Stimulated activated CD8-positive, alpha-beta memory T cell treated with anti-CD3 and anti-CD28 coated beads, Interleukin-15, amount 100 ng/mL, for 1 hour (primary cell): ENCODE results near the gene HEATR5B.
"Not testable (repeated sequence)": the region's sequence is repeated elsewhere in the genome, so short reads cannot be mapped to it uniquely, and the experiment has no call there.

Source experiments
- DNase-seq: peaks from one replicate; pipeline ENCODE4 v3.0.0-alpha.2; 2020; ENCODE audit warnings: low read depth

Gene HEATR5B

DNA sequence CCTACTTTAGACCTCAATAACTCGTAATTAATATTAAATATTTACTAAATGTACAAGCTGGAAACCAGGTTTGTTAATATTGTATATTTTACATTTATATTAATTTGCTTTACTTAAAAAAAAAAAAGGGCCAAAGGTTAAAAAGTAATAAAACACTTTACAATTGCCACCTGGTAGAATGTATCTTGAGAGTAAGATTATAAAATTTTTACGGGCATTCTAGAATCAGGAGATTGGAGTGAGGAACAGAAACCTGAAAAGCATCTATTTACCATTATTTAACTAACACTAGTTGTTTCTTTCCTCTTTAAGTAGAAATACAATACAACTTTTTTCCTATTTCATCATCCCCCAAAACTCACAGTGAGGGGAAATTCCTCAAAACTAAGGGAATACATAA is 102.3 kb downstream of the HEATR5B start:
- no peak for DNase-seq

GRCh38 chr2:36979007-36979406 is 105.2 kb downstream of the HEATR5B start:
- not testable (repeated sequence) for DNase-seq

GRCh38 chr2:36976065-36976464 is 108.1 kb downstream of the HEATR5B start:
- DNase-seq: no peak

DNA sequence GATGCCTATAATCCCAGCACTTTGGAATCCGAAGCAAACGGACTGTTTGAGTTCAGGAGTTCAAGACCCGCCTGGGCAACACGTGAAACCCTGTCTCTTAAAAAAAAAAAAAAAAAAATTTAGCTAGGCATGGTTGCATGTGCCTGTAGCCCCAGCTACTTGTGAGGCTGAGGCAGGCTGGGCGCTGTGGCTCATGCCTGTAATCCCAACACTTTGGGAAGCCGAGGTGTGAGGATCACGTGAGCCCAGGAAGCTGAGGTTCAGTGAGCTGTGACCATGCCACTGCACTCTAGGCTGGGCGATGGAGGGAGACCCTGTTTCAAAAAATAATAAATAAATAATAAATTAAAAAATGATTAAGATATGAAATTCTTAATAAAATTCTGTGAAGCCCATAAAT is 108.9 kb downstream of the HEATR5B start:
- DNase-seq: no peak

DNA sequence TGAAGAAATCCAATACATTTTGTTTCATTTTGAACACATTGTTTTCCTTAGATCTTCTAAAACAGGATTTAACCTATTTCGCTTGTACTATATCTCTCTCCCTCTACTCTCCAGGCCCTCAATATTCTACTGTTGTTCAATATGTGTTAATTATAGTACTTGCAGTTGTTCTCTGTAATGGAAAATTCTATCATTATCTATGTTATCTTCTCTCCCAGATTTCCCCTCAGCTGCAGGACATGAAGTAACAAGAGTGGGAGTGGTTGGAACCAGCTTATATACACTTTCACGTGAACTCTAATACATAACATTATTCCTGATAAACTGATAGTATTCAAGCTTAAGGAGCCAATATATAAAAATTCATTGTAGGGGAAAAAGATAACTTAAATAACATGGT is 110.9 kb downstream of the HEATR5B start:
- DNase-seq: no peak

DNA sequence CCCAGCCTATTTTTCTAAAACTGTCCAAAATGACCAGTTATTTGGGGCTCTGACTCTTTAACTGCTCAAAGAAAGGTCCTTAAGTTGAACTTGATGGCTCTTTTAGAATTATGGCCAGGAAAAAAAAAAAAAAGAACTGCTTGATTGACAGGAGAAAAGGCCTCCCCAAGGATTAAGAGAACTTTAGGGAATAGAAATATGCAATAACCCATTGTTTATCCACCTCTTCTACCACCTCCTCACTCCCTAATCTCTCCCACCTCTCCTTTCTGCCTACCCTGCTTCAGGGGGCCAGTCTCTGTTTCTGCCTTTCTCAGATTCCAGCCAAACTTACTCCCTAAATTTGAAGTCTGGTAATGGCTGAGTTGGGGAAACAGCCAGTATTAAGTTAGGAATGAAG is 112.2 kb downstream of the HEATR5B start:
- DNase-seq: no peak

DNA sequence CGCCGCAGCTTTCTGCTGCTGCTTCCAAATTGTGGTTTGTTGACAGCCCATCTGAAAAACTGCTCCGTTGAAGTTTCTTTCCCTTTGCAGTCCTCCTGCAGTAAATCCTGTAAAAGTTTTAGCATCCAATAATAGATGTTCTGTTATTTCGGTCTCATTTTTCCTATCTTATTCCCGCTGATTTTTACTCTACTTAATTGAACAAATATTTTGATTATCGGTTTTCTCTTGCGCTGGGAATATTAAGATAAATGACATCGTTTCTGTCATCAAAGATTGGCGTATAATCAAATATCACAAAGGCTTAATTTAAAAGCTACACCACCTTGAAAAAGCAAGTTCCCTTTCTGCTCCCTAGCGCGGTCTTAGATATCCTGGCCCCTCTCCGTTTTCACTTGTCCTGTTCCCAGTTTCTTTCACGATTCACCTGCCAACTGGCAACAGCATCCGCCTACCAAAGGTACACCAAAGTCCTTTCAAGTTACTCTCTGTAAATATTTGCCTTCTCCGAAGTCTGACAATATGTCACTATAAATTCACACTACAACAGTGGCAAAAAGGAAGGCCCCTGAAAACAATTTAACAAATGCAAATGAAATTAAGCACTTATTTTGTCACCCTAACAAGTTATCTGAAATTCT is 116.8 kb downstream of the HEATR5B start:
- DNase-seq: no peak

DNA sequence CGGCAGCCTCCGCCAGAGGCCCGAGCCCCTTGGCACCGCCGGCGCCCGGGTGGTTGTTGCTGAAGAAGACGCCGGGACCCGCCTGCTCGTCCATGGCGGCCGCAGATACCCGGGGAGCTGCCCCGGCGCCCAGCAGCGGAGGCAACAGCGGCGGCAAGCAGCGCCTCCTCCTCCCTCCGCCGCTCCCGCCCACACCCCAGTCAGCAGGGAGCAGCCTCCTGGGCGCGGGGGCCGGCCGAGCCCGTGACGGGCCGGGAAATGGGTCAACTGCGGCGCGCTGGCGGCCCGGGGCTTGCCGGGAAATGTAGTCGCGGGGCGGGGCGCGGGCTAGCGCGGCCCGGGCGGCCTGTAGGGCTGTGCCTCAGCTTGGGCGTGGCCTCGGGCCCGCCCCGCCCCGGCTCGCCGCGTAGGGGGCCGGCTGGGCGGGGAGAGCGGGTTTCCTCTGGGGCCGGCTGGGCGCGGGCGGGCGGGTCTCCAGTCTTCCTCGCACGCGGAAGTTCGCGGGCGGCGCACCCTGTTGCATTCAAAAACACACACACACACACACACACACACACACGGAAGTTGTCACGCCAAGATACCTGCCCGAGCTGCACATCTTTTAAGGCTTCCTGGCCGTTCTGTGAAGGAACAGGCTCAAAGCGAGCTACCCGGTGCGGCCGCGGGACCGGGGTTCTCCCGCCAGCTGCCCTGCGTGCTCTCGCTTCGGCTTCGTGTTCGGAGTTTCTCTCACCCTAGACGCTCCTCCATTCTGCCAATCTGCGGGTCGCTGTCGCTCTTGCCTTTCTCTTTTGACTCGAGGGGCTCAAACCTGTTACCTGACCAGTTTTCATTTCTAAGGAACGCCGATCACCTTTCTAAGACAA is 117.6 kb downstream of the HEATR5B start, which contains the start of gene STRN:
Gene STRN, minus strand, starts transcription at position 167 of the 866 bp plus-strand sequence. Its CDS starts 73 bp downstream, at position 94.
- DNase-seq: peak; percentile 88

DNA sequence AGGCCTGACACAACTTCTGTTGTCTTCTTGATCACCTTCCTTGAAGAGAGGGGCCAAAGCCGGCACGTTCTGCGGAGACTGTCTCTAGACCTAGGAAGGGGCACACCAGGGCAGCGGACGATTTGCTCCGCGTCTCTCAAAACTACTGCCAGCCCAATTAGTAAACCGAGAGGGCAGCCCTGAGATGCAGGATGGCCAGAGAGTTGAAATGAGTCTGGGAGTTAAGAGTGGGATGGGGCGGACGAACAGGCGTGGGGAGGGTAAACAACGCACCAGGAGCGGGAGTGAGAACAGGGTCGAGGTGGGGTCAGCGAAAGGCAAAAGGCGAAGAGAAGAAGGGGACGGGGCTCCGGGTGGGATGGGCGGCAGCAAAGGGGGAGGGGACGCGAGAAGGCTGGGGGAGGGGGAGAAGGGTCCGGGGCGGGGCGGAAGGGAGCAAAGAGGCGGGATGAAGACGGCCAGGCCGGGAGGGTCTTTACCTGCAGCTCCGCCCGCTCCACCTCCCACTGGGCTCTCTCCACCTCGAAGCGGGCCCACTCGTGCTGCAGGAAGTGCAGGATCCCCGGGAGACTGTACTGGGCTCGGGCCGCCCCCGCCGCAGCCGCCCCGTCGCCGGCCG is 118.3 kb downstream of the HEATR5B start:
- DNase-seq: peak; percentile 13

DNA sequence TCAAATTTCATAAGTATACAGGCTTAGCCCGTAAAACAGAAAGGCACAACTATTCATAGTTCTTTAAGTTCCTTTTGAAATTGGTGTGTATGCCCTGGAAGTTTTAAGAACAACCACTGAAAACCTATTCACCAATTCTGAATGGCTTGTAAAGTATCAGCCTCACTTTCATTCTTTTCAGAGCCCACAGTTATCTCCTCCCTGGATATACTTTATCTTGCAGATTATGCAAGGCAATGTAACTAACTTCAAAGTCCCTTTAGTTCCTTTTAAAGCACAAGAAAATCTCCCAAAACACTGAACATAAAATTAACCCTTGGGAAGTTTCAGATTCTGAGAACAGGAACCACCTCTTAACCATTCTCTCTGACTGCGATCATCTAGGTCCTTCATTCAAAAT is 119.0 kb downstream of the HEATR5B start:
- no peak for DNase-seq

DNA sequence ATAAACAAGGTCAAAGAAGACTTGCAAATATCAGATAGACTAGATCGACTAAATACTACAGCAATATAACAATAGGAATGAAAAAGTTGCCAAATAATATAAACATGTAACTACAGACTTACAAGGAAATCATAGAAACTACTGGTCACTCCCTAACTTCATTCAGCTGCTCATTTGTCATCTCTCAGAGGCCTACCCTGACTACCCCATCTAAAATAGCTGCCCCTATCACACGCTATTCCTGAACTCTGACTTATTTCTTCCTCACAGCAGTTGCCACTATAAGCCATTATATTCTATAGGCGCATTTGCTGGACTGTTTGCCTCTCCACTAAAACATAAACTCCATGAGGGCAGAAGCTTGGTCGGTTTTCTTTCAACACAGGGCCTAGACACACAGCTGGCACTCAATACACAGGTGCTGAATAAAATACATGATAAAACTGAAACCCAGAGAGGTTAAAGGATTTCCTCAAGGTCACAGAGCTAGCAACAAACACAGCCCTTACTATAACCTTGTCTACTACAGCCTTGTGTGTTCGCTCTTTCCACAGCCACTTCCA is 119.6 kb downstream of the HEATR5B start:
- no peak for DNase-seq

- DNase-seq: no peak
Measured at GRCh38 chr2:36963734-36964133, 120.4 kb downstream of the HEATR5B start.

DNA sequence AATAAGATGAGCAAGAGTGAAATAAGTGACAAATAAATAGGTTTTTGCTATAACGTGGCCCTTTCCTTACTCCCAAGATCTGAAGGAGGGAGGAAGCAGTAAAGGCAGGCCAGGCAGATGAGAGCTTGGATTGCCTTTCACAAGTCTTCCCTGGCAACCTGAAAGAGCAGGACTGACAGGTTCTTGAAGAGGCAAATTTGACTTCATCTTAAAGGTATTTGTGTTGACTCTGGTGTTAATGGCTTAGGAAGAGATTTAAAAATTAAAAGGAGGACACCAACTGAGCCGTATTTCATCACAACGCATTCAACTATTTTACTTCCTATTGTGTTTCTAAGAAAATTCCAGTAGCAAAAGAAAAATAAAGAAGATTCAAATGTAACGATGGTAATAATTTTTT is 121.1 kb downstream of the HEATR5B start:
- no peak for DNase-seq

- DNase-seq: no peak
Measured at GRCh38 chr2:36960773-36961172, 123.4 kb downstream of the HEATR5B start.

- no peak for DNase-seq
Measured at GRCh38 chr2:36960005-36960675, 124.0 kb downstream of the HEATR5B start.

GRCh38 chr2:36954977-36955607 is 129.1 kb downstream of the HEATR5B start:
- no peak for DNase-seq

- no peak for DNase-seq
Measured at GRCh38 chr2:36952748-36953197, 131.4 kb downstream of the HEATR5B start.

- no peak for DNase-seq
Measured at GRCh38 chr2:36951574-36951973, 132.6 kb downstream of the HEATR5B start.

- DNase-seq: no peak
Measured at GRCh38 chr2:36951027-36951518, 133.1 kb downstream of the HEATR5B start.

DNA sequence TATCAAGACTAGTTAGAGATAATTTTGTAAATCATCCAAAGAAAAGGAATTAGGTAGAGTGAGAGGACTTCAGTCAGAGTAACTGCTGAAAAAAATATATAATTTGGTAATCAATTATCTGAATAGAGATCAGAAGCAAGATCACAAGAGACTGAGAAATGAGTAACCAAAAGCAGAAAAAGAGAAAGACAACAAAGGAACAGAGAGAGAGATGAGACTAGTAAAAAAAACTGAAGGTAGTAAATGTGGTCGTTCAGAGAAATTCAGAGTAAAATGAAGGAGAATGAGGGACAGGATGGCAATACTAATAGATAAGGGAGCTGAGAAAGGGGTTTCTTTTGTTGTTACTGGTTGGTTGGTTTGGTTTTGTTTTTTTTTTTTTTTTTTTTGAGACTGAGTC is 134.3 kb downstream of the HEATR5B start:
- no peak for DNase-seq

DNA sequence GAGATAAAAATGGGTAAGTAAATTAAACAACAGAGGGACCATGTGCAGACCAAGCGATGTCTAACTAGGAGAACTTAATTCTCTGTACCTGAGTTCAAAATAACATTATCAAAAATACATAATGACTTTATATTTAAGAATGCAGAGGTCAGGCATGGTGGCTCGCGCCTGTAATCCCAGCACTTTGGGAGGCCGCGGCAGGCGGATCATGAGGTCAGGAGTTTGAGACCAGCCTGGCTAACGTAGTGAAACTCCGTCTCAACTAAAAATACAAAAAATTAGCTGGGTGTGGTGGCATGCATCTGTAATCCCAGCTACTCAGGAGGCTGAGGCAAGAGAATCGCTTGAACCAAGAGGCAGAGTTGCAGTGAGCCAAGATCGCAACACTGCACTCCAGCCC is 138.9 kb downstream of the HEATR5B start:
- not testable (repeated sequence) for DNase-seq
